HepG2 (cell line): ENCODE measurements around the gene TLN1. TPM values are rescaled to one million over a fixed set of nuclear protein-coding genes. Genes with fewer than 3 reads are reported as not detected.

Experiments used
- ARID2 ChIP-seq: sonication (generic); formaldehyde crosslinking; IDR thresholded peaks from 2 replicates; pipeline ENCODE4 v1.8.1; 2022; ENCODE audit warnings: mild to moderate bottlenecking, missing genetic modification reagents, borderline replicate concordance
- BORCS8-MEF2B ChIP-seq: sonication (generic); formaldehyde crosslinking; IDR thresholded peaks from 2 replicates; pipeline ENCODE4 v1.8.0; 2022; ENCODE audit warnings: mild to moderate bottlenecking, missing genetic modification reagents
- CHD4 ChIP-seq: fragments of 200-600 bp; sonication (generic); IDR thresholded peaks from 2 replicates; pipeline ENCODE4 v1.7.0; 2017; ENCODE audit warnings: mild to moderate bottlenecking, low read length, borderline replicate concordance
- DMAP1 ChIP-seq: IDR thresholded peaks from 2 replicates; pipeline ENCODE4 v1.6.1; 2016
- FOXA1 ChIP-seq, 2 experiments: fragments of 450-650 bp in 1 of 2; sonication (generic) in 1 of 2; formaldehyde crosslinking in 1 of 2; IDR thresholded peaks; 2 replicates each; pipeline versions ENCODE4 v1.4.0 to v1.6.1; 2016 to 2020; ENCODE audit warnings: missing genetic modification reagents in 1 of 2
- FOXM1 ChIP-seq: sonication (generic); formaldehyde crosslinking; IDR thresholded peaks from 2 replicates; pipeline ENCODE4 v1.5.0; 2020; ENCODE audit warnings: missing genetic modification reagents
- GZF1 ChIP-seq: sonication (generic); formaldehyde crosslinking; IDR thresholded peaks from 2 replicates; pipeline ENCODE4 v1.5.1; 2020; ENCODE audit warnings: mild to moderate bottlenecking, missing genetic modification reagents
- HNRNPUL1 ChIP-seq: fragments of 200-400 bp; formaldehyde crosslinking; IDR thresholded peaks from 2 replicates; pipeline ENCODE4 v1.6.1; 2017; ENCODE audit warnings: low read depth, mild to moderate bottlenecking, low read length, moderate library complexity
- KDM2A ChIP-seq: sonication (generic); formaldehyde crosslinking; IDR thresholded peaks from 2 replicates; pipeline ENCODE4 v1.4.0; 2020; ENCODE audit warnings: low read depth, missing genetic modification reagents, borderline replicate concordance
- RBFOX2 ChIP-seq: fragments of 200-400 bp; formaldehyde crosslinking; IDR thresholded peaks from 2 replicates; pipeline ENCODE4 v1.6.1; 2017; ENCODE audit warnings: low read depth, mild to moderate bottlenecking, low read length
- ZFP82 ChIP-seq: sonication (generic); formaldehyde crosslinking; IDR thresholded peaks from 2 replicates; pipeline ENCODE4 v1.5.1; 2020; ENCODE audit warnings: mild to moderate bottlenecking, missing genetic modification reagents, borderline replicate concordance
- ZNF138 ChIP-seq: sonication (generic); formaldehyde crosslinking; IDR thresholded peaks from 2 replicates; pipeline ENCODE4 v1.5.0; 2020; ENCODE audit warnings: mild to moderate bottlenecking, low read depth, missing genetic modification reagents
- ZNF230 ChIP-seq: sonication (generic); formaldehyde crosslinking; IDR thresholded peaks from 2 replicates; pipeline ENCODE4 v1.4.0; 2020; ENCODE audit warnings: mild to moderate bottlenecking, missing genetic modification reagents
- polyA plus RNA-seq, 8 experiments: library from polyadenylated mRNA; depleted of rRNA in 3 of 8; stranded (reverse) in 7 of 8; unstranded in 1 of 8; fragments of >200 nt; fragmentation: Illumina TruSeq in 4 of 8; extraction: Trizol in 4 of 8; gene quantifications; 2 replicates each; pipeline versions ENCODE4 v1.2.1 to v1.2.3, GENCODE V29; 2011 to 2016; ENCODE audit warnings: low read depth in 4 of 8, missing spikeins in 1 of 8, mixed read lengths in 1 of 8; ENCODE audit not compliant: insufficient read depth in 1 of 8
- total RNA-seq, 5 experiments: library from RNA; depleted of rRNA; stranded (reverse); fragments of >200 nt; fragmentation: Illumina TruSeq; extraction: Trizol; gene quantifications; 2 replicates each; pipeline ENCODE4 v1.2.3, GENCODE V29; 2016; ENCODE audit warnings: low read depth in 1 of 5
- TF ChIP-seq, protein P1 (sequence below): sonication (generic); formaldehyde crosslinking; IDR thresholded peaks from 2 replicates; pipeline ENCODE4 v1.5.0; 2020; ENCODE audit warnings: missing genetic modification reagents
- TF ChIP-seq, protein P2 (sequence below): sonication (generic); formaldehyde crosslinking; IDR thresholded peaks from 2 replicates; pipeline ENCODE4 v1.4.0; 2020; ENCODE audit warnings: low read depth, mild to moderate bottlenecking, missing genetic modification reagents
- TF ChIP-seq, protein P3 (sequence below): IDR thresholded peaks from 2 replicates; pipeline ENCODE4 v1.4.0; 2020; ENCODE audit warnings: mild to moderate bottlenecking, missing genetic modification reagents
- TF ChIP-seq, protein P4 (sequence below): sonication (generic); formaldehyde crosslinking; IDR thresholded peaks from 2 replicates; pipeline ENCODE4 v1.8.1; 2023; ENCODE audit warnings: mild to moderate bottlenecking, inconsistent platforms, moderate library complexity, missing genetic modification reagents, borderline replicate concordance
- TF ChIP-seq, protein P5 (sequence below): IDR thresholded peaks from 2 replicates; pipeline ENCODE4 v1.6.1; 2016; ENCODE audit warnings: mild to moderate bottlenecking

Gene TLN1
- total and polyA plus RNA-seq, 2 of the 13 experiments (the other 11 are each of a cell fraction or from before 2014, with no cell fraction given), result 35.2 to 51.8 TPM

DNA sequence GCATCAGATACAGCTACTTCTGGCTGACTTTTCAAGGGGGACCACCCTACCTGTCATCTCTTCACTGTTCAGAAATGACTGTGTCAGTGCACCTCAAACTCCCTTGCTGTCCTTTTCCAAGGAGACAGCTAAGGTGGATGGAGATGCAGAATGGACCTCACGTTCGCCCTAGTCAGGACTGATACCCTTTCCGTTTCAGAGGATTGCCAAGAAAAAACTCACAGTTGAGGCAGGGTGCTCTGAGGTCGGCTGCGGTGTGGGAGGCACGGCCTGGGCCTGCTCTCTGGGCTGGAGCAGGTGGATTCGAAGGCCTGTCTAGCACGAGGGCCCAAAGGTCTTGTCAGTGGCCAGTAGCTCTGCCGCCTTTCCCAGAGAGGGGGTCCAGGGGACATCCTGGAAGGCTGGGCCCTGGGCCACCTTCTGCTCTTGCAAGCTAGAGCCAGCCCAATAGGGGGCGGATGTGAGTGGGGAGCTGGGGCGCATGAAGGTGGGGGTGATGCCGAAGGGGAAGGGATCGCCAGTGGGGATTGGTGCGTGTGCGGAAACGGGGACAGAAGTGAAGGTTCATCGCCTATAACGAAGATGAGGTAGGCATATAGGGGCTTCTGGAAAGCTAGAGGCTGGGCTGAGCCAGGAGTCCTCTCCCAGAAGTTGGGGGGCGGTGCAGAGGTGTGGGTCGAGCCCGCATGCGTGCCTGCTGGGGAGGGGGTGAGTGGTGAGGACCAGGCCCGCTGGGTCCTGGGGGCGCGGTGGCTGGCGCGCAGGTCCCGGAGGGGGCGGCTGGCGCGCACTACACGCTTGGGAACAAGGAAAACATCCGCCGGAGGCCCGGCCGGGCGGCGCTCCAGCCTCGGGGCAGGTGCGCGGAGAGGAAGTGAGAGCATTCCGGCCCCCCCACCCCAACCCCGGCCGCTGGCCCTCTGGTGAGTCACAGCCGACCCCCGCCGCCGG, 24.6 kb upstream of the TLN1 start (continued):
- TF ChIP-seq, protein P1, sequence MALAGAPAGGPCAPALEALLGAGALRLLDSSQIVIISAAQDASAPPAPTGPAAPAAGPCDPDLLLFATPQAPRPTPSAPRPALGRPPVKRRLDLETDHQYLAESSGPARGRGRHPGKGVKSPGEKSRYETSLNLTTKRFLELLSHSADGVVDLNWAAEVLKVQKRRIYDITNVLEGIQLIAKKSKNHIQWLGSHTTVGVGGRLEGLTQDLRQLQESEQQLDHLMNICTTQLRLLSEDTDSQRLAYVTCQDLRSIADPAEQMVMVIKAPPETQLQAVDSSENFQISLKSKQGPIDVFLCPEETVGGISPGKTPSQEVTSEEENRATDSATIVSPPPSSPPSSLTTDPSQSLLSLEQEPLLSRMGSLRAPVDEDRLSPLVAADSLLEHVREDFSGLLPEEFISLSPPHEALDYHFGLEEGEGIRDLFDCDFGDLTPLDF (CRISPR knock-in tag), result peak; percentile 82
- no peak for TF ChIP-seq ZNF230 (CRISPR knock-in tag)
- TF ChIP-seq BORCS8-MEF2B (CRISPR knock-in tag), result peak; percentile 28
- TF ChIP-seq KDM2A (CRISPR knock-in tag), result peak; percentile 98
- no peak for TF ChIP-seq CHD4
- TF ChIP-seq, protein P2, sequence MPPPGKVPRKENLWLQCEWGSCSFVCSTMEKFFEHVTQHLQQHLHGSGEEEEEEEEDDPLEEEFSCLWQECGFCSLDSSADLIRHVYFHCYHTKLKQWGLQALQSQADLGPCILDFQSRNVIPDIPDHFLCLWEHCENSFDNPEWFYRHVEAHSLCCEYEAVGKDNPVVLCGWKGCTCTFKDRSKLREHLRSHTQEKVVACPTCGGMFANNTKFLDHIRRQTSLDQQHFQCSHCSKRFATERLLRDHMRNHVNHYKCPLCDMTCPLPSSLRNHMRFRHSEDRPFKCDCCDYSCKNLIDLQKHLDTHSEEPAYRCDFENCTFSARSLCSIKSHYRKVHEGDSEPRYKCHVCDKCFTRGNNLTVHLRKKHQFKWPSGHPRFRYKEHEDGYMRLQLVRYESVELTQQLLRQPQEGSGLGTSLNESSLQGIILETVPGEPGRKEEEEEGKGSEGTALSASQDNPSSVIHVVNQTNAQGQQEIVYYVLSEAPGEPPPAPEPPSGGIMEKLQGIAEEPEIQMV (CRISPR knock-in tag), result peak; percentile 85; the same call in 1 of the 2 replicates
- no peak for TF ChIP-seq FOXA1 (IDR thresholded peaks at IDR 0.05)
- TF ChIP-seq FOXA1 (CRISPR knock-in tag; IDR thresholded peaks at IDR 0.05), result peak; percentile 31; the same call in 1 of the 2 replicates
- 0 out of 2 replicates have a peak, but pooled peaks have one; percentile 37 for TF ChIP-seq ARID2 (CRISPR knock-in tag)
- peak; percentile 81 for TF ChIP-seq RBFOX2
- TF ChIP-seq HNRNPUL1, result no peak
- TF ChIP-seq GZF1 (CRISPR knock-in tag), result 0 out of 2 replicates have a peak, but pooled peaks have one; percentile 33
- TF ChIP-seq, protein P3, sequence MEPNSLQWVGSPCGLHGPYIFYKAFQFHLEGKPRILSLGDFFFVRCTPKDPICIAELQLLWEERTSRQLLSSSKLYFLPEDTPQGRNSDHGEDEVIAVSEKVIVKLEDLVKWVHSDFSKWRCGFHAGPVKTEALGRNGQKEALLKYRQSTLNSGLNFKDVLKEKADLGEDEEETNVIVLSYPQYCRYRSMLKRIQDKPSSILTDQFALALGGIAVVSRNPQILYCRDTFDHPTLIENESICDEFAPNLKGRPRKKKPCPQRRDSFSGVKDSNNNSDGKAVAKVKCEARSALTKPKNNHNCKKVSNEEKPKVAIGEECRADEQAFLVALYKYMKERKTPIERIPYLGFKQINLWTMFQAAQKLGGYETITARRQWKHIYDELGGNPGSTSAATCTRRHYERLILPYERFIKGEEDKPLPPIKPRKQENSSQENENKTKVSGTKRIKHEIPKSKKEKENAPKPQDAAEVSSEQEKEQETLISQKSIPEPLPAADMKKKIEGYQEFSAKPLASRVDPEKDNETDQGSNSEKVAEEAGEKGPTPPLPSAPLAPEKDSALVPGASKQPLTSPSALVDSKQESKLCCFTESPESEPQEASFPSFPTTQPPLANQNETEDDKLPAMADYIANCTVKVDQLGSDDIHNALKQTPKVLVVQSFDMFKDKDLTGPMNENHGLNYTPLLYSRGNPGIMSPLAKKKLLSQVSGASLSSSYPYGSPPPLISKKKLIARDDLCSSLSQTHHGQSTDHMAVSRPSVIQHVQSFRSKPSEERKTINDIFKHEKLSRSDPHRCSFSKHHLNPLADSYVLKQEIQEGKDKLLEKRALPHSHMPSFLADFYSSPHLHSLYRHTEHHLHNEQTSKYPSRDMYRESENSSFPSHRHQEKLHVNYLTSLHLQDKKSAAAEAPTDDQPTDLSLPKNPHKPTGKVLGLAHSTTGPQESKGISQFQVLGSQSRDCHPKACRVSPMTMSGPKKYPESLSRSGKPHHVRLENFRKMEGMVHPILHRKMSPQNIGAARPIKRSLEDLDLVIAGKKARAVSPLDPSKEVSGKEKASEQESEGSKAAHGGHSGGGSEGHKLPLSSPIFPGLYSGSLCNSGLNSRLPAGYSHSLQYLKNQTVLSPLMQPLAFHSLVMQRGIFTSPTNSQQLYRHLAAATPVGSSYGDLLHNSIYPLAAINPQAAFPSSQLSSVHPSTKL, result peak; percentile 51
- TF ChIP-seq, protein P4, sequence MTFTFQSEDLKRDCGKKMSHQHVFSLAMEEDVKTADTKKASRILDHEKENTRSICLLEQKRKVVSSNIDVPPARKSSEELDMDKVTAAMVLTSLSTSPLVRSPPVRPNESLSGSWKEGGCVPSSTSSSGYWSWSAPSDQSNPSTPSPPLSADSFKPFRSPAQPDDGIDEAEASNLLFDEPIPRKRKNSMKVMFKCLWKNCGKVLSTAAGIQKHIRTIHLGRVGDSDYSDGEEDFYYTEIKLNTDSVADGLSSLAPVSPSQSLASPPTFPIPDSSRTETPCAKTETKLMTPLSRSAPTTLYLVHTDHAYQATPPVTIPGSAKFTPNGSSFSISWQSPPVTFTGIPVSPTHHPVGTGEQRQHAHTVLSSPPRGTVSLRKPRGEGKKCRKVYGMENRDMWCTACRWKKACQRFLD (CRISPR knock-in tag), result peak; percentile 33; the same call in 1 of the 2 replicates
- peak; percentile 51; the same call in 1 of the 2 replicates for TF ChIP-seq ZNF138 (CRISPR knock-in tag)
- TF ChIP-seq DMAP1 (CRISPR knock-in tag), result peak; percentile 64; the same call in 1 of the 2 replicates
- no peak for TF ChIP-seq FOXM1
- TF ChIP-seq ZFP82 (CRISPR knock-in tag), result no peak
- TF ChIP-seq, protein P5, sequence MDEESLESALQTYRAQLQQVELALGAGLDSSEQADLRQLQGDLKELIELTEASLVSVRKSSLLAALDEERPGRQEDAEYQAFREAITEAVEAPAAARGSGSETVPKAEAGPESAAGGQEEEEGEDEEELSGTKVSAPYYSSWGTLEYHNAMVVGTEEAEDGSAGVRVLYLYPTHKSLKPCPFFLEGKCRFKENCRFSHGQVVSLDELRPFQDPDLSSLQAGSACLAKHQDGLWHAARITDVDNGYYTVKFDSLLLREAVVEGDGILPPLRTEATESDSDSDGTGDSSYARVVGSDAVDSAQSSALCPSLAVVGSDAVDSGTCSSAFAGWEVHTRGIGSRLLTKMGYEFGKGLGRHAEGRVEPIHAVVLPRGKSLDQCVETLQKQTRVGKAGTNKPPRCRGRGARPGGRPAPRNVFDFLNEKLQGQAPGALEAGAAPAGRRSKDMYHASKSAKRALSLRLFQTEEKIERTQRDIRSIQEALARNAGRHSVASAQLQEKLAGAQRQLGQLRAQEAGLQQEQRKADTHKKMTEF (CRISPR knock-in tag), result peak; percentile 65; the same call in 1 of the 2 replicates
